GM10248 (cell line): Measurements from ENCODE around the gene KANK3.

Source experiments
- CTCF ChIA-PET: fragments of 300-600 bp; sonication (Branson Sonifier 250); formaldehyde crosslinking; extraction: SDS; loops from one replicate; lab custom pipeline; 2021; ENCODE audit warnings: antibody characterized with exemption; lab: Yijun Ruan, JAX
- POLR2A ChIA-PET: fragments of 350-650 bp; sonication (Branson Sonifier 250); formaldehyde crosslinking; extraction: SDS; loops from one replicate; lab custom pipeline; 2020; ENCODE audit warnings: antibody characterized with exemption; lab: Yijun Ruan, JAX
- DNase-seq: peaks from one replicate; pipeline ENCODE4 v3.0.0; 2012; ENCODE audit errors: extremely low spot score
- CTCF ChIP-seq: IDR thresholded peaks from 2 replicates; pipeline ENCODE4 v1.5.1; 2012; ENCODE audit warnings: mild to moderate bottlenecking, low read depth; ENCODE audit errors: extremely low read depth, missing control alignments, control extremely low read depth

Gene KANK3

GRCh38 chr19:8340341-8341096 lies 2.5 kb downstream of the KANK3 start:
- DNase-seq, result peak; percentile 16
- CTCF ChIA-PET, result interaction anchor here (6.4 kb wide), 1 partner anchor 14 kb away, joined by 63 read pairs; no protein-coding TSS in a partner anchor
- POLR2A ChIA-PET, result interaction anchor here (1.3 kb wide), 1 partner anchor 17 kb away, joined by 5 read pairs; no protein-coding TSS in a partner anchor
- TF ChIP-seq CTCF, result no peak

GRCh38 chr19:8338835-8339234 lies 4.2 kb downstream of the KANK3 start:
- ChIA-PET POLR2A (no interaction called here), CTCF (interaction anchor here (0.9 kb wide), 1 partner anchor 15 kb away, joined by 6 read pairs; no protein-coding TSS in a partner anchor)
- no peak for DNase-seq
- TF ChIP-seq CTCF, result no peak

- ChIA-PET CTCF (no interaction called here), POLR2A (interaction anchor here (0.7 kb wide), 1 partner anchor 206 kb away, joined by 5 read pairs; no protein-coding TSS in a partner anchor)
- TF ChIP-seq CTCF, result no peak
- no peak for DNase-seq
Observed at GRCh38 chr19:8337728-8338127, 5.3 kb downstream of the KANK3 start.

GRCh38 chr19:8336660-8337059 lies 6.4 kb downstream of the KANK3 start:
- TF ChIP-seq CTCF, result no peak
- no peak for DNase-seq
- ChIA-PET POLR2A (interaction anchor here (0.7 kb wide), 1 partner anchor 112 kb away, joined by 5 read pairs; no protein-coding TSS in a partner anchor), CTCF (no interaction called here)

GRCh38 chr19:8336072-8336569 lies 6.9 kb downstream of the KANK3 start:
- CTCF ChIA-PET, result no interaction called here
- no peak for TF ChIP-seq CTCF
- POLR2A ChIA-PET, result interaction anchor here (0.7 to 2.1 kb wide), 2 partner anchors 13 to 113 kb away, joined by 5 to 16 read pairs; no protein-coding TSS in a partner anchor
- DNase-seq, result no peak

GRCh38 chr19:8335343-8336071 lies 7.6 kb downstream of the KANK3 start:
- no peak for TF ChIP-seq CTCF
- POLR2A ChIA-PET, result interaction anchor here (0.8 to 2.1 kb wide), 2 partner anchors 12 to 14 kb away, joined by 3 to 16 read pairs; partner anchors contain the start of gene RPS28
- CTCF ChIA-PET, result interaction anchor here (2.2 kb wide), 1 partner anchor 18 kb away, joined by 17 read pairs; no protein-coding TSS in a partner anchor
- peak; percentile 37 for DNase-seq
